SK-N-SH (cell line): Measurements from ENCODE around the gene SP100.

Source experiments
- CTCF ChIP-seq: fragments of 200-600 bp; sonication (generic); IDR thresholded peaks from 2 replicates; pipeline ENCODE4 v1.6.1; 2017; ENCODE audit warnings: antibody characterized with exemption, mild to moderate bottlenecking, moderate library complexity
- EP300 ChIP-seq, 2 experiments: IDR thresholded peaks; 2 replicates each; pipeline versions ENCODE4 v1.4.0 to v1.6.1; 2012; ENCODE audit warnings: borderline replicate concordance in 1 of 2, low read depth in 1 of 2, low read length in 1 of 2
- FOXJ3 ChIP-seq: sonication (generic); formaldehyde crosslinking; IDR thresholded peaks from 2 replicates; pipeline ENCODE4 v1.5.1; 2020; ENCODE audit warnings: mild to moderate bottlenecking, missing genetic modification reagents
- JUND ChIP-seq: IDR thresholded peaks from 2 replicates; pipeline ENCODE4 v1.4.0; 2012
- MAX ChIP-seq: IDR thresholded peaks from 2 replicates; pipeline ENCODE4 v1.4.0; 2012; ENCODE audit warnings: low read depth
- POLR2AphosphoS5 ChIP-seq: IDR thresholded peaks from 2 replicates; pipeline ENCODE4 v1.6.1; 2012; ENCODE audit warnings: low read depth, low read length
- RCOR1 ChIP-seq: fragments of 150-350 bp; IDR thresholded peaks from 2 replicates; pipeline ENCODE4 v1.6.1; 2017; ENCODE audit warnings: antibody characterized with exemption, low read length
- REST ChIP-seq: IDR thresholded peaks from 2 replicates; pipeline ENCODE4 v1.6.1; 2012; ENCODE audit warnings: mild to moderate bottlenecking, low read depth, low read length, moderate library complexity
- RFX5 ChIP-seq: IDR thresholded peaks from 2 replicates; pipeline ENCODE4 v1.6.1; 2012; ENCODE audit warnings: mild to moderate bottlenecking, improper control_type of control experiment, low read length
- TAF1 ChIP-seq: IDR thresholded peaks from 2 replicates; pipeline ENCODE4 v1.6.1; 2012; ENCODE audit warnings: low read depth, mild to moderate bottlenecking, low read length, moderate library complexity, borderline replicate concordance
- TCF12 ChIP-seq: IDR thresholded peaks from 2 replicates; pipeline ENCODE4 v1.4.0; 2012
- USF2 ChIP-seq: fragments of 150-350 bp; IDR thresholded peaks from 2 replicates; pipeline ENCODE4 v1.6.1; 2017; ENCODE audit warnings: antibody characterized with exemption, low read length, low read depth, borderline replicate concordance

GRCh38 chr2:230444832-230445231 lies 28.8 kb downstream of the SP100 start:
- TF ChIP-seq FOXJ3 (CRISPR knock-in tag) (no peak), JUND (no peak), CTCF (no peak), RFX5 (no peak), MAX (no peak), RCOR1 (no peak), USF2 (no peak), TAF1 (no peak), TCF12 (no peak), REST (no peak), EP300 (IDR thresholded peaks at IDR 0.05; ENCODE audit: borderline replicate concordance in 1 of 2, low read depth in 1 of 2, low read length in 1 of 2) (no peak), POLR2AphosphoS5 (no peak)
